GM12892 (cell line): ENCODE measurements around the gene FILIP1.

Source experiments
- POLR2A ChIP-seq: IDR thresholded peaks from 2 replicates; pipeline ENCODE4 v1.6.1; 2011; ENCODE audit warnings: low read depth, low read length, control low read depth
- POLR2AphosphoS5 ChIP-seq: IDR thresholded peaks from 2 replicates; pipeline ENCODE4 v1.6.1; 2011; ENCODE audit warnings: low read depth, low read length, control low read depth

DNA sequence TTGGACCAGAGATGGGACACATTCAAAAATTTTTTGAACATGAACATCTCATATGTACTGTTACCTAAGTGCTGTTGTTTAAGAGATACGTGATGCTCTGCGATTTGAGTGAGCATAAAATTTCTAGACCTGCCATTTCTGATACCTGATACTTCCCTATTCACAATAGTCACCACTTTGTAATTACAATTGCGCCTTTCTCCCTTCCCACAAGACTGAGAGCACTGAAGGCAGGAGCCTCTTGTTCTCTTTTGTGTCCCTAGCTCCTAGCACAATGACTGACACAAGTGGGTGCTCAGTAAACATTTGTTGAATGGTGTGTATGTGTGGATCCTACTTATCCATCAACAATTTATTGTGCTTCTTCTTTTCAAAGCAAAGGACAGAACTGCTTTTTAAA is 116.2 kb downstream of the FILIP1 start:
- TF ChIP-seq POLR2AphosphoS5 = no peak
- no peak for TF ChIP-seq POLR2A
